ENCODE results near the gene C2CD2.

- TF ChIP-seq CTCF (IDR thresholded peaks at IDR 0.05): no peak
- TF ChIP-seq POLR2A (IDR thresholded peaks at IDR 0.05): no peak
Measured at GRCh38 chr21:41867313-41867712, 86.5 kb downstream of the C2CD2 start.

Measured in body of pancreas (tissue), 4 donors.